ENCODE measurements around the gene VAMP8.
A peak's percentile ranks its signal among the peaks of the same experiment; 100 is the strongest.

Gene VAMP8

GRCh38 chr2:85583667-85584353 lies 6.4 kb downstream of the VAMP8 start:
- peaks cover 33% of the 10 kb centered on the region for H3K27me3 ChIP-seq (ENCODE audit: control insufficient read depth, insufficient read depth, low read length)
- no peaks in the 10 kb centered on the region for H3K9me3 ChIP-seq (ENCODE audit: control insufficient read depth, insufficient read depth, low read length)
- H3K4me1 ChIP-seq (ENCODE audit: control insufficient read depth, insufficient read depth, low read length): peaks cover 14% of the 10 kb centered on the region
- H3K9ac ChIP-seq (ENCODE audit: low read depth, low read length): no peak overlapping the region
- peak overlapping the region; percentile 68 for H3K4me3 ChIP-seq (ENCODE audit: low read depth, low read length)
- no peak overlapping the region for H3K27ac ChIP-seq (ENCODE audit: low read depth, low read length)
- no peaks in the 10 kb centered on the region for H3K36me3 ChIP-seq (ENCODE audit: control insufficient read depth, insufficient read depth, low read length)

GRCh38 chr2:85584354-85584856 lies 7.0 kb downstream of the VAMP8 start, which contains the start of gene VAMP5:
Gene VAMP5 (plus strand): TSS chr2:85584431. CDS start chr2:85584491, 60 bp downstream.
- Histone ChIP-seq H3K4me1 (ENCODE audit: control insufficient read depth, insufficient read depth, low read length) (peaks cover 8% of the 10 kb centered on the region), H3K4me3 (ENCODE audit: low read depth, low read length) (peak within 1 kb of the TSS; percentile 68), H3K27ac (ENCODE audit: low read depth, low read length) (no peak within 1 kb of the TSS), H3K36me3 (ENCODE audit: control insufficient read depth, insufficient read depth, low read length) (no peaks in the 10 kb centered on the region), H3K9ac (ENCODE audit: low read depth, low read length) (no peak within 1 kb of the TSS), H3K27me3 (ENCODE audit: control insufficient read depth, insufficient read depth, low read length) (peaks cover 33% of the 10 kb centered on the region), H3K9me3 (ENCODE audit: control insufficient read depth, insufficient read depth, low read length) (no peaks in the 10 kb centered on the region)

- Histone ChIP-seq H3K9me3 (ENCODE audit: control insufficient read depth, insufficient read depth, low read length) (no peaks in the 10 kb centered on the region), H3K4me1 (ENCODE audit: control insufficient read depth, insufficient read depth, low read length) (peaks cover 4% of the 10 kb centered on the region; the same call in 1 of the 2 replicates), H3K9ac (ENCODE audit: low read depth, low read length) (no peak overlapping the region), H3K27me3 (ENCODE audit: control insufficient read depth, insufficient read depth, low read length) (peaks cover 33% of the 10 kb centered on the region), H3K36me3 (ENCODE audit: control insufficient read depth, insufficient read depth, low read length) (no peaks in the 10 kb centered on the region), H3K4me3 (ENCODE audit: low read depth, low read length) (peak overlapping the region; percentile 68), H3K27ac (ENCODE audit: low read depth, low read length) (no peak overlapping the region)
These were observed 7.7 kb downstream of the VAMP8 start for GRCh38 chr2:85584857-85585780.

GRCh38 chr2:85585781-85586105 lies 8.4 kb downstream of the VAMP8 start:
- Histone ChIP-seq H3K27ac (ENCODE audit: low read depth, low read length) (no peak overlapping the region), H3K4me3 (ENCODE audit: low read depth, low read length) (no peak overlapping the region), H3K9ac (ENCODE audit: low read depth, low read length) (no peak overlapping the region), H3K27me3 (ENCODE audit: control insufficient read depth, insufficient read depth, low read length) (peaks cover 33% of the 10 kb centered on the region), H3K36me3 (ENCODE audit: control insufficient read depth, insufficient read depth, low read length) (no peaks in the 10 kb centered on the region), H3K9me3 (ENCODE audit: control insufficient read depth, insufficient read depth, low read length) (no peaks in the 10 kb centered on the region), H3K4me1 (ENCODE audit: control insufficient read depth, insufficient read depth, low read length) (peaks cover 4% of the 10 kb centered on the region; the same call in 1 of the 2 replicates)

- H3K27me3 ChIP-seq (ENCODE audit: control insufficient read depth, insufficient read depth, low read length): peaks cover 27% of the 10 kb centered on the region
- H3K36me3 ChIP-seq (ENCODE audit: control insufficient read depth, insufficient read depth, low read length): no peaks in the 10 kb centered on the region
- no peak overlapping the region for H3K27ac ChIP-seq (ENCODE audit: low read depth, low read length)
- H3K4me1 ChIP-seq (ENCODE audit: control insufficient read depth, insufficient read depth, low read length): peaks cover 4% of the 10 kb centered on the region; the same call in 1 of the 2 replicates
- no peaks in the 10 kb centered on the region for H3K9me3 ChIP-seq (ENCODE audit: control insufficient read depth, insufficient read depth, low read length)
- H3K9ac ChIP-seq (ENCODE audit: low read depth, low read length): no peak overlapping the region
- no peak overlapping the region for H3K4me3 ChIP-seq (ENCODE audit: low read depth, low read length)
These were observed 10.8 kb downstream of the VAMP8 start for GRCh38 chr2:85588236-85588635.

- H3K9me3 ChIP-seq (ENCODE audit: control insufficient read depth, insufficient read depth, low read length): no peaks in the 10 kb centered on the region
- peaks cover 23% of the 10 kb centered on the region for H3K27me3 ChIP-seq (ENCODE audit: control insufficient read depth, insufficient read depth, low read length)
- H3K4me3 ChIP-seq (ENCODE audit: low read depth, low read length): no peak overlapping the region
- no peak overlapping the region for H3K27ac ChIP-seq (ENCODE audit: low read depth, low read length)
- no peaks in the 10 kb centered on the region for H3K36me3 ChIP-seq (ENCODE audit: control insufficient read depth, insufficient read depth, low read length)
- H3K4me1 ChIP-seq (ENCODE audit: control insufficient read depth, insufficient read depth, low read length): peaks cover 4% of the 10 kb centered on the region; the same call in 1 of the 2 replicates
- H3K9ac ChIP-seq (ENCODE audit: low read depth, low read length): no peak overlapping the region
These were observed 11.3 kb downstream of the VAMP8 start for GRCh38 chr2:85588645-85589044.

- Histone ChIP-seq H3K4me1 (ENCODE audit: control insufficient read depth, insufficient read depth, low read length) (peaks cover 4% of the 10 kb centered on the region; the same call in 1 of the 2 replicates), H3K27ac (ENCODE audit: low read depth, low read length) (no peak overlapping the region), H3K36me3 (ENCODE audit: control insufficient read depth, insufficient read depth, low read length) (no peaks in the 10 kb centered on the region), H3K9me3 (ENCODE audit: control insufficient read depth, insufficient read depth, low read length) (no peaks in the 10 kb centered on the region), H3K4me3 (ENCODE audit: low read depth, low read length) (no peak overlapping the region), H3K27me3 (ENCODE audit: control insufficient read depth, insufficient read depth, low read length) (peaks cover 17% of the 10 kb centered on the region), H3K9ac (ENCODE audit: low read depth, low read length) (no peak overlapping the region)
These were observed 11.8 kb downstream of the VAMP8 start for GRCh38 chr2:85589181-85589580.

GRCh38 chr2:85589982-85590791 lies 12.8 kb downstream of the VAMP8 start:
- Histone ChIP-seq H3K4me1 (ENCODE audit: control insufficient read depth, insufficient read depth, low read length) (no peaks in the 10 kb centered on the region), H3K9ac (ENCODE audit: low read depth, low read length) (no peak overlapping the region), H3K4me3 (ENCODE audit: low read depth, low read length) (no peak overlapping the region)

GRCh38 chr2:85590950-85591349 lies 13.6 kb downstream of the VAMP8 start:
- Histone ChIP-seq H3K27me3 (ENCODE audit: control insufficient read depth, insufficient read depth, low read length) (peaks cover under 1% of the 10 kb centered on the region), H3K9me3 (ENCODE audit: control insufficient read depth, insufficient read depth, low read length) (no peaks in the 10 kb centered on the region), H3K4me1 (ENCODE audit: control insufficient read depth, insufficient read depth, low read length) (no peaks in the 10 kb centered on the region), H3K27ac (ENCODE audit: low read depth, low read length) (no peak overlapping the region), H3K9ac (ENCODE audit: low read depth, low read length) (no peak overlapping the region), H3K36me3 (ENCODE audit: control insufficient read depth, insufficient read depth, low read length) (no peaks in the 10 kb centered on the region), H3K4me3 (ENCODE audit: low read depth, low read length) (no peak overlapping the region)

More at GRCh38 chr2:85589982-85590791, 12.8 kb downstream of the VAMP8 start:
- Histone ChIP-seq H3K36me3 (ENCODE audit: control insufficient read depth, insufficient read depth, low read length) (no peaks in the 10 kb centered on the region), H3K27me3 (ENCODE audit: control insufficient read depth, insufficient read depth, low read length) (peaks cover 8% of the 10 kb centered on the region), H3K9me3 (ENCODE audit: control insufficient read depth, insufficient read depth, low read length) (no peaks in the 10 kb centered on the region), H3K27ac (ENCODE audit: low read depth, low read length) (no peak overlapping the region)

GRCh38 chr2:85591563-85591962 lies 14.2 kb downstream of the VAMP8 start:
- Histone ChIP-seq H3K27ac (ENCODE audit: low read depth, low read length) (no peak overlapping the region), H3K4me1 (ENCODE audit: control insufficient read depth, insufficient read depth, low read length) (peaks cover 2% of the 10 kb centered on the region; the same call in 1 of the 2 replicates), H3K9ac (ENCODE audit: low read depth, low read length) (no peak overlapping the region), H3K4me3 (ENCODE audit: low read depth, low read length) (no peak overlapping the region), H3K36me3 (ENCODE audit: control insufficient read depth, insufficient read depth, low read length) (peaks cover 1% of the 10 kb centered on the region), H3K27me3 (ENCODE audit: control insufficient read depth, insufficient read depth, low read length) (no peaks in the 10 kb centered on the region), H3K9me3 (ENCODE audit: control insufficient read depth, insufficient read depth, low read length) (no peaks in the 10 kb centered on the region)

All from HUES48 (cell line).